GM15510 (cell line): Measurements from ENCODE around the gene ALOXE3.

Experiments used
- POLR2A ChIP-seq: IDR thresholded peaks from 3 replicates; pipeline ENCODE4 v1.6.1; 2011; ENCODE audit warnings: borderline replicate concordance; ENCODE audit not compliant: insufficient read length; ENCODE audit errors: extremely low read depth

The ALOXE3 gene

GRCh38 chr17:8137645-8138373, 19.5 kb upstream of the ALOXE3 start:
- no peak for TF ChIP-seq POLR2A

- no peak for TF ChIP-seq POLR2A
Measured at GRCh38 chr17:8133941-8134340, 15.6 kb upstream of the ALOXE3 start.

- TF ChIP-seq POLR2A, result no peak
Measured at GRCh38 chr17:8133399-8133798, 15.1 kb upstream of the ALOXE3 start.

GRCh38 chr17:8131844-8132441, 13.6 kb upstream of the ALOXE3 start:
- TF ChIP-seq POLR2A, result no peak

- no peak for TF ChIP-seq POLR2A
Measured at GRCh38 chr17:8128125-8128784, 9.9 kb upstream of the ALOXE3 start.

GRCh38 chr17:8126491-8127066, 8.3 kb upstream of the ALOXE3 start:
- TF ChIP-seq POLR2A, result peak; percentile 43

- no peak for TF ChIP-seq POLR2A
Measured at GRCh38 chr17:8125947-8126490, 7.7 kb upstream of the ALOXE3 start.

GRCh38 chr17:8125154-8125946, 7.0 kb upstream of the ALOXE3 start:
- peak; percentile 22 for TF ChIP-seq POLR2A

- TF ChIP-seq POLR2A, result no peak
Measured at GRCh38 chr17:8124350-8125153, 6.2 kb upstream of the ALOXE3 start.

GRCh38 chr17:8123695-8124349, 5.5 kb upstream of the ALOXE3 start, which contains the start of gene HES7:
Gene HES7 (minus strand): TSS chr17:8124106. CDS start chr17:8124084, 22 bp downstream.
- TF ChIP-seq POLR2A, result no peak

- no peak for TF ChIP-seq POLR2A
Measured at GRCh38 chr17:8122924-8123694, 4.8 kb upstream of the ALOXE3 start.

- no peak for TF ChIP-seq POLR2A
Measured at GRCh38 chr17:8122422-8122923, 4.2 kb upstream of the ALOXE3 start.

GRCh38 chr17:8121681-8122421, 3.5 kb upstream of the ALOXE3 start:
- no peak for TF ChIP-seq POLR2A
